Transverse colon (tissue), 4 donors: ENCODE results near the gene IL12RB1.

Experiments
- CTCF ChIP-seq, 5 experiments: fragments of 200-600 bp in 3 of 5; fragments of 450-650 bp in 2 of 5; sonication (generic) in 3 of 5; IDR thresholded peaks; 1 replicate in 2 of 5; 2 replicates in 3 of 5; pipeline ENCODE4 v1.5.1; 2016 to 2017; ENCODE audit warnings: antibody characterized with exemption in 5 of 5, inconsistent platforms in 3 of 5, mild to moderate bottlenecking in 2 of 5, moderate library complexity in 1 of 5
- EP300 ChIP-seq: sonication (generic); formaldehyde crosslinking; IDR thresholded peaks from one replicate; pipeline ENCODE4 v1.6.1; 2017; ENCODE audit warnings: antibody characterized with exemption, low read depth
- POLR2A ChIP-seq: fragments of 450-650 bp; IDR thresholded peaks from one replicate; pipeline ENCODE4 v1.6.1; 2016; ENCODE audit warnings: antibody characterized with exemption, mild to moderate bottlenecking, moderate library complexity
- POLR2AphosphoS5 ChIP-seq, 3 donors: sonication (generic); formaldehyde crosslinking; IDR thresholded peaks; one replicate each; pipeline ENCODE4 v1.6.1; 2016; ENCODE audit warnings: antibody characterized with exemption in 3 of 3

- no peak for TF ChIP-seq POLR2A
- TF ChIP-seq CTCF (IDR thresholded peaks at IDR 0.05), result no peak
- TF ChIP-seq POLR2AphosphoS5 (IDR thresholded peaks at IDR 0.05), result no peak
- TF ChIP-seq EP300, result no peak
Measured at GRCh38 chr19:18122860-18123795, 36.4 kb upstream of the IL12RB1 start.
